GM15510 (cell line): ENCODE data around the gene SLC6A2.

Experiments
- POLR2A ChIP-seq: IDR thresholded peaks from 3 replicates; pipeline ENCODE4 v1.6.1; 2011; ENCODE audit warnings: borderline replicate concordance; ENCODE audit not compliant: insufficient read length; ENCODE audit errors: extremely low read depth

The SLC6A2 gene

GRCh38 chr16:55710466-55710865 is 54.7 kb downstream of the SLC6A2 start:
- TF ChIP-seq POLR2A = no peak

GRCh38 chr16:55711959-55712876 is 56.4 kb downstream of the SLC6A2 start:
- TF ChIP-seq POLR2A = no peak

- no peak for TF ChIP-seq POLR2A
Measured at GRCh38 chr16:55713103-55713502, 57.3 kb downstream of the SLC6A2 start.

GRCh38 chr16:55717326-55717725 is 61.5 kb downstream of the SLC6A2 start:
- no peak for TF ChIP-seq POLR2A

- no peak for TF ChIP-seq POLR2A
Measured at GRCh38 chr16:55725055-55725777, 69.4 kb downstream of the SLC6A2 start.

- TF ChIP-seq POLR2A = no peak
Measured at GRCh38 chr16:55728797-55729196, 73.0 kb downstream of the SLC6A2 start.

GRCh38 chr16:55730115-55730514 is 74.3 kb downstream of the SLC6A2 start:
- TF ChIP-seq POLR2A = no peak

GRCh38 chr16:55732496-55732895 is 76.7 kb downstream of the SLC6A2 start:
- no peak for TF ChIP-seq POLR2A

- no peak for TF ChIP-seq POLR2A
Measured at GRCh38 chr16:55734665-55735064, 78.9 kb downstream of the SLC6A2 start.

GRCh38 chr16:55735120-55735781 is 79.5 kb downstream of the SLC6A2 start:
- TF ChIP-seq POLR2A = no peak

GRCh38 chr16:55736671-55737070 is 80.9 kb downstream of the SLC6A2 start:
- no peak for TF ChIP-seq POLR2A

- TF ChIP-seq POLR2A = no peak
Measured at GRCh38 chr16:55737318-55737717, 81.5 kb downstream of the SLC6A2 start.

- no peak for TF ChIP-seq POLR2A
Measured at GRCh38 chr16:55737966-55738365, 82.2 kb downstream of the SLC6A2 start.

- TF ChIP-seq POLR2A = no peak
Measured at GRCh38 chr16:55746081-55746480, 90.3 kb downstream of the SLC6A2 start.

- TF ChIP-seq POLR2A = no peak
Measured at GRCh38 chr16:55747785-55748184, 92.0 kb downstream of the SLC6A2 start.
